ENCODE measurements around the gene GRIP1.

Gene GRIP1

GRCh38 chr12:66688846-66689439, 10.1 kb upstream of the GRIP1 start:
- Histone ChIP-seq H3K4me2 (ENCODE audit: low read depth, low read length, poor library complexity, severe bottlenecking) (no peak overlapping the region), H4K20me1 (ENCODE audit: low read depth, low read length) (no peaks in the 10 kb centered on the region), H3K9ac (ENCODE audit: low read length) (no peak overlapping the region), H3K36me3 (ENCODE audit: low read length) (no peaks in the 10 kb centered on the region), H2AFZ (ENCODE audit: low read depth, low read length, severe bottlenecking) (no peak overlapping the region), H3K9me3 (ENCODE audit: insufficient read depth, low read length) (no peaks in the 10 kb centered on the region), H3K4me3 (ENCODE audit: insufficient read depth, low read length, poor library complexity, severe bottlenecking) (no peak overlapping the region), H3F3A (ENCODE audit: insufficient read depth) (no peaks in the 10 kb centered on the region), H3K9me2 (replicated peaks; ENCODE audit: insufficient read depth, low read length) (no peaks in the 10 kb centered on the region), H3K27me3 (ENCODE audit: low read length) (no peaks in the 10 kb centered on the region), H3K27ac (ENCODE audit: low read depth, low read length) (no peak overlapping the region), H3K79me2 (ENCODE audit: insufficient read depth, low read length) (no peaks in the 10 kb centered on the region)
- TF ChIP-seq CTCF (IDR thresholded peaks at IDR 0.05; ENCODE audit: insufficient read depth, low read length, poor library complexity, severe bottlenecking) = peak; percentile 77
- TF ChIP-seq EZH2phosphoT487 (conservative IDR thresholded peaks at IDR 0.05; ENCODE audit: low read length) = no peak

- H2AFZ ChIP-seq (ENCODE audit: low read depth, low read length, severe bottlenecking) = no peak overlapping the region
- H4K20me1 ChIP-seq (ENCODE audit: low read depth, low read length) = no peaks in the 10 kb centered on the region
- no peak overlapping the region for H3K27ac ChIP-seq (ENCODE audit: low read depth, low read length)
- H3K79me2 ChIP-seq (ENCODE audit: insufficient read depth, low read length) = no peaks in the 10 kb centered on the region
- no peaks in the 10 kb centered on the region for H3F3A ChIP-seq (ENCODE audit: insufficient read depth)
- no peaks in the 10 kb centered on the region for H3K9me3 ChIP-seq (ENCODE audit: insufficient read depth, low read length)
- no peak overlapping the region for H3K4me3 ChIP-seq (ENCODE audit: insufficient read depth, low read length, poor library complexity, severe bottlenecking)
- no peaks in the 10 kb centered on the region for H3K27me3 ChIP-seq (ENCODE audit: low read length)
- TF ChIP-seq EZH2phosphoT487 (conservative IDR thresholded peaks at IDR 0.05; ENCODE audit: low read length) (no peak), CTCF (IDR thresholded peaks at IDR 0.05; ENCODE audit: insufficient read depth, low read length, poor library complexity, severe bottlenecking) (no peak)
- H3K4me2 ChIP-seq (ENCODE audit: low read depth, low read length, poor library complexity, severe bottlenecking) = no peak overlapping the region
- H3K9ac ChIP-seq (ENCODE audit: low read length) = no peak overlapping the region
- no peaks in the 10 kb centered on the region for H3K9me2 ChIP-seq (replicated peaks; ENCODE audit: insufficient read depth, low read length)
- H3K36me3 ChIP-seq (ENCODE audit: low read length) = no peaks in the 10 kb centered on the region
These were observed 5.3 kb upstream of the GRIP1 start for GRCh38 chr12:66684222-66684621.

- Histone ChIP-seq H3K4me2 (ENCODE audit: low read depth, low read length, poor library complexity, severe bottlenecking) (no peak overlapping the region), H4K20me1 (ENCODE audit: low read depth, low read length) (no peaks in the 10 kb centered on the region), H3K9me2 (replicated peaks; ENCODE audit: insufficient read depth, low read length) (no peaks in the 10 kb centered on the region), H3K27ac (ENCODE audit: low read depth, low read length) (no peak overlapping the region), H3K27me3 (ENCODE audit: low read length) (no peaks in the 10 kb centered on the region), H3F3A (ENCODE audit: insufficient read depth) (no peaks in the 10 kb centered on the region), H3K4me3 (ENCODE audit: insufficient read depth, low read length, poor library complexity, severe bottlenecking) (no peak overlapping the region), H3K9ac (ENCODE audit: low read length) (no peak overlapping the region), H3K9me3 (ENCODE audit: insufficient read depth, low read length) (no peaks in the 10 kb centered on the region), H2AFZ (ENCODE audit: low read depth, low read length, severe bottlenecking) (no peak overlapping the region), H3K79me2 (ENCODE audit: insufficient read depth, low read length) (no peaks in the 10 kb centered on the region), H3K36me3 (ENCODE audit: low read length) (no peaks in the 10 kb centered on the region)
- TF ChIP-seq EZH2phosphoT487 (conservative IDR thresholded peaks at IDR 0.05; ENCODE audit: low read length) (no peak), CTCF (IDR thresholded peaks at IDR 0.05; ENCODE audit: insufficient read depth, low read length, poor library complexity, severe bottlenecking) (no peak)
These were observed 4.9 kb upstream of the GRIP1 start for GRCh38 chr12:66683822-66684221.

All from SU-DHL-6 (cell line).